ENCODE results near the gene IKZF4.
"Not testable (repeated sequence)": the region's sequence is repeated elsewhere in the genome, so short reads cannot be mapped to it uniquely, and the experiment has no call there.

Gene IKZF4

GRCh38 chr12:56040151-56040550 is 19.3 kb downstream of the IKZF4 start:
- DNase-seq (ENCODE audit: low read depth): no peak

- DNase-seq (ENCODE audit: low read depth): no peak
Observed at GRCh38 chr12:56040963-56041551, 20.2 kb downstream of the IKZF4 start.

GRCh38 chr12:56041552-56042429 is 20.9 kb downstream of the IKZF4 start, which contains the start of gene RPS26:
Gene RPS26 (plus strand): TSS chr12:56041918. CDS start chr12:56042167, 249 bp downstream.
- DNase-seq (ENCODE audit: low read depth): peak; percentile 88

GRCh38 chr12:56042430-56042813 is 21.6 kb downstream of the IKZF4 start:
- not testable (repeated sequence) for DNase-seq (ENCODE audit: low read depth)

GRCh38 chr12:56042843-56043242 is 22.0 kb downstream of the IKZF4 start:
- no peak for DNase-seq (ENCODE audit: low read depth)

GRCh38 chr12:56046027-56046780 is 25.4 kb downstream of the IKZF4 start:
- no peak for DNase-seq (ENCODE audit: low read depth)

GRCh38 chr12:56053407-56053893 is 32.6 kb downstream of the IKZF4 start:
- DNase-seq (ENCODE audit: low read depth): no peak

GRCh38 chr12:56059964-56060363 is 39.1 kb downstream of the IKZF4 start:
- DNase-seq (ENCODE audit: low read depth): not testable (repeated sequence)

GRCh38 chr12:56061982-56062381 is 41.1 kb downstream of the IKZF4 start:
- no peak for DNase-seq (ENCODE audit: low read depth)

- no peak for DNase-seq (ENCODE audit: low read depth)
Observed at GRCh38 chr12:56062996-56063395, 42.2 kb downstream of the IKZF4 start.

- DNase-seq (ENCODE audit: low read depth): no peak
Observed at GRCh38 chr12:56071648-56072047, 50.8 kb downstream of the IKZF4 start.

GRCh38 chr12:56074396-56074795 is 53.6 kb downstream of the IKZF4 start:
- no peak for DNase-seq (ENCODE audit: low read depth)

- not testable (repeated sequence) for DNase-seq (ENCODE audit: low read depth)
Observed at GRCh38 chr12:56077966-56078365, 57.1 kb downstream of the IKZF4 start.

- DNase-seq (ENCODE audit: low read depth): no peak
Observed at GRCh38 chr12:56078427-56078826, 57.6 kb downstream of the IKZF4 start.

GRCh38 chr12:56078931-56079722 is 58.3 kb downstream of the IKZF4 start:
- DNase-seq (ENCODE audit: low read depth): peak; percentile 37

GRCh38 chr12:56079723-56080555 is 59.1 kb downstream of the IKZF4 start, which contains the start of gene ERBB3:
Gene ERBB3 (plus strand): TSS chr12:56080165. CDS start chr12:56080301, 136 bp downstream.
- peak; percentile 36 for DNase-seq (ENCODE audit: low read depth)

- DNase-seq (ENCODE audit: low read depth): no peak
Observed at GRCh38 chr12:56080556-56081138, 59.8 kb downstream of the IKZF4 start.

GRCh38 chr12:56081393-56082347 is 60.8 kb downstream of the IKZF4 start:
- DNase-seq (ENCODE audit: low read depth): no peak

- no peak for DNase-seq (ENCODE audit: low read depth)
Observed at GRCh38 chr12:56082382-56082781, 61.5 kb downstream of the IKZF4 start.

All from stimulated activated CD8-positive, alpha-beta memory T cell treated with anti-CD3 and anti-CD28 coated beads, Interleukin-12 subunit alpha, Interleukin-12 subunit beta, amount 100 ng/mL, for 1 hour (primary cell).